Stimulated activated naive CD4-positive, alpha-beta T cell treated with Interleukin-2 at 50 U/mL for 16 hours (primary cell): ENCODE results near the gene AKNAD1.
"Not testable (repeated sequence)": the region's sequence is repeated elsewhere in the genome, so short reads cannot be mapped to it uniquely, and the experiment has no call there.

Source experiments
- DNase-seq: peaks from one replicate; lab custom pipeline; 2025; lab: John Stamatoyannopoulos, UW

The AKNAD1 gene

GRCh38 chr1:108829498-108829916 lies 27.4 kb downstream of the AKNAD1 start:
- DNase-seq = no peak

GRCh38 chr1:108828074-108828961 lies 28.6 kb downstream of the AKNAD1 start:
- DNase-seq = peak; percentile 58

GRCh38 chr1:108826081-108826635 lies 30.7 kb downstream of the AKNAD1 start:
- no peak for DNase-seq

DNA sequence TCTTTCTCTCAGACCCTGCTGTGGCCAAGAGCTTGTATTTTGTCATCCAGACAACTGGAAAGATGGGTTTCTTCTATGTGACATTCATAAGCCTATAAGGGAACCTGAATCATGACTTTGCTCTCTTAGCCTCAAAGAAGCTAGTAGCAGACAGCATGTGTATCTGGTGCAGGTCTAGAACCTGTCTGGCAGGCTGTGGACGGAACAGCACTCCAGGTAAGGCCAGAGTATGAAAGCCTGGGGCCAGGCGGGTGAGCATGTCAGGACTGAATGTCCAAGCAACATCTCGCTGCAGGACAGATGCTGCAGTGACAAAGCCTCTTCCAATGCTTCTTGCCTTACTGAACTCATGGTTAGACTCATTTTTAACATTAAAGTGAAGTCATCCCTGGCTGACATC lies 32.8 kb downstream of the AKNAD1 start:
- DNase-seq = no peak

GRCh38 chr1:108823632-108824031 lies 33.3 kb downstream of the AKNAD1 start:
- DNase-seq = no peak

- DNase-seq = no peak
Measured at GRCh38 chr1:108819878-108820277, 37.0 kb downstream of the AKNAD1 start.

DNA sequence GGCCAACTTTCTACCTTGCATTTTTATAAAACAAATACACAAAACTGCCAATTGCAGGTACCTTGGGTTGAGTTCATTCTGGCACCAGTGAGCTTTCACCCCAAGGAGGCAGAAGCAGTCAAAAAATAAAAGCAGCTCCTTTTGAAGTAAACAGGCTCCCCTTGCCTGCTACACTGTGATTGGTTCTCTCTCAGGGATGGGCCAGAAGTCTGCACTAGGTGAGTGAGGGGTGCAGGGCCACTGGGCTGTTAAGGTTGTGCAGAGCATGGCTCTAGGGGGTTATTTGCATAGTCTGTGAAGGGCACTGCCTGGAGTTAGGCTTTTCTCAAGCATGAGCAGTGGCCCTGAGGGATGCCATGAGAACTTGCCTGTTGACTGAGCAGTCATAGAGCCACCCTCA lies 39.1 kb downstream of the AKNAD1 start:
- DNase-seq = no peak

DNA sequence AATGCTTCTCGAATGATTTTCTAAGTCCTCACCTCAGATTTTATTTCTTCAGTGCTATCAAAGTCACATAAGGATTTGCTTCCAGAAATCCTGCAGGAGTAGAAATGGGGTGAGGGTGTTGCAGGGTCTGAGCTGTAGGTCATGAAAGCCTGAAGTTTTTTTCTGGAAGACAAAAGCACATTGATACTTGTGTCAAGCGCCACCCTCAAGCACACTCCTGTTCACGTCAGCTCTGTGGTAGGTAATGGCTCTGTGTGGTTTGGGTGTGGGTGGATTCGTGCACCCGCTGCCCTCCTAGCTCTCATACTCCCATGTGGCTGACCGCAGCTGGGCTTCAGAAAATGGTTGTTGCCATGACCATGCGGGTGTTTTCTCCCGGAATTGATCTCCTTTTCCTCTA lies 39.9 kb downstream of the AKNAD1 start:
- no peak for DNase-seq

DNA sequence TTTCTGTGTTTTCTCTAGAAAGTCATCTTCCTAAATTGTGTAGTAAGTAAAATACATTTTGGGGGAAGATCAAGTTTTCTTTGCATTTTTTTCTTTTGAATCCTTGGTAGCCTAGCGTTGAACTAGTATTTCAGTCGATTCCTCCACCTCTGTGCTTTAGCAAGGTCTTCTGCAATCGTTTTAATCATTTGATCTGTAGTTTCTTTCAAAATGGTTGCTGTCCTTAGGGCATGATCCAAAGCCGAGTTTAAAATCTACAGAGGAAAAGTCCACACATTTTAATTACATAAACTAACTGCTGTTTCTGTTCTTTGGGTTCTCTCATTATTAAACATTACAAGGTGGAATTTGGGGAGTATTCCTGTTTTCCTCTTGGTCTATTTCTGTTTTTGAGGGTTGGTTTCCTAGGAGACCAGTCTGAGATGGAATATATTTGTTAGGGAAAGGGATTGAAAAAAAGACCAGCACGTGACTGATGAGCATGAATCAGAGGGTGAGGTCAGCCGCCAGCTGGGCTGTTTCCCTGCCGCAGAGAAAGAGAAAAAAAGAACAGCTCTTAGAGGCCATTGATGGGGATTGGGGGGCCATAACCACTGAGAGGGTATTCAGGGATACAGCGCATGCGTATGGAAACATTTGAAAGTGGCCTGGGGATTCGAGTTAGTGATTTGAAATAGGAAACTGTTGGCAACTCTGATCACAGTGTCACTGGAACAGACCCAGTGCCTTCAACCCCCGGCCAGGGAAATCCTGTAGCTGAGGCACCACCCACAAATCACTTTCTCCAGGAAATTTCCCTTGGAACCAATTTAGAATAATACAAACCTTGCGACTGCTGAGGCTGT lies 40.6 kb downstream of the AKNAD1 start:
- no peak for DNase-seq

GRCh38 chr1:108815566-108815965 lies 41.3 kb downstream of the AKNAD1 start:
- no peak for DNase-seq

- no peak for DNase-seq
Measured at GRCh38 chr1:108814343-108815125, 42.4 kb downstream of the AKNAD1 start.

DNA sequence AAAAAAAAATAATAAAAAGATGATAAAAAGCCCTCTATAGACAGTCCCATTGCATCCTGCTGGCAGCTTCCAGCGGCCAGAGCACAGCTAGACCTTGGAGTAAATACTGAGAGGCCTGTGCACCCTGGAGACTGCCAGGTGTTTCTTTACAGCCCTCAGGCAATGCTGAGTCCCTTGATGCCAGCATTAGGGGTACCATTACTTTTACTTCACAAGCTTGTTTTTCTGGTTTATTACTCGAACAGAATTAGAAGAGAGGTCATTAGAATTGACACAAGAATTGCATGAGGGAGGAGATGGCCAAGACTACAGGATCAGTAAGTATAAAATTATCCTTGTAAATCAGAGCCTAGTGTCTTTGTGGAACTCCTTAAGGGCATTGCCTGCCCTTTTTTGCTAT lies 43.6 kb downstream of the AKNAD1 start:
- DNase-seq = no peak

DNA sequence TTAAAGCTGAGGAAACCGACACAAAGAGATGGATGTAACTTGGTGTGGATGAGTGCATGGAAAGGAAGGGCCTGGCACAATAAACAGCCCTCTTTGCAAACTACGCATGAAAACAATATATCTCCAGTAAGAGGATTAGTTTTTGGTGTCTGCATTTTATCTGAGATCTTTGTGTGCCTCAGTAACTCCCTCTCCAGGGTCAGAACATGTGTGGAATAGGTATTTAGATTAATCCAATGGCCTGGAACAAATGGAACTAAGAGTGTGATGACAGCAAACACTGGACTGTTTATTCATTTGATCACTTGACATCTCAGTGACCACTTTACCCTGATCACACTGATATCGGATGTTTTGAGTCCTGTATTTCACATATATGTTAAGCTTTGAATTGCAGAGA lies 45.3 kb downstream of the AKNAD1 start:
- no peak for DNase-seq

GRCh38 chr1:108808438-108808837 lies 48.5 kb downstream of the AKNAD1 start:
- no peak for DNase-seq

DNA sequence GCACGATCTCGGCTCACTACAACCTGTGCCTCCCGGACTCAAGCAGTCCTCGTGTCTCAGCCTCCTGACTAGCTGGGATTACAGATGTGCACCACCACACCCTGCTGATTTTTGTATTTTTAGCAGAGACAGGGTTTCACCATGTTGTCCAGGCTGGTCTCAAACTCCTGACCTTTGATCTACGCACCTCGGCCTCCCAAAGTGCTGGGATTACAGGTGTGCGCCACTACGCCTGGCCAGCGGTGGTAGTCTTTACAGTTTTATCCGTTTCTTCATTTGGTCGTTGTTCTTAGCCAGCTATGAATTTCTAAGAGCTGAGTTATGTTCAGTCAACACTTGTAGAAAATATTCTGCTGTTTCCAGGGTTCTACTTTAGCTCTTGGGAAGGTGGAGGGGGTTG lies 53.3 kb downstream of the AKNAD1 start:
- DNase-seq = no peak

DNA sequence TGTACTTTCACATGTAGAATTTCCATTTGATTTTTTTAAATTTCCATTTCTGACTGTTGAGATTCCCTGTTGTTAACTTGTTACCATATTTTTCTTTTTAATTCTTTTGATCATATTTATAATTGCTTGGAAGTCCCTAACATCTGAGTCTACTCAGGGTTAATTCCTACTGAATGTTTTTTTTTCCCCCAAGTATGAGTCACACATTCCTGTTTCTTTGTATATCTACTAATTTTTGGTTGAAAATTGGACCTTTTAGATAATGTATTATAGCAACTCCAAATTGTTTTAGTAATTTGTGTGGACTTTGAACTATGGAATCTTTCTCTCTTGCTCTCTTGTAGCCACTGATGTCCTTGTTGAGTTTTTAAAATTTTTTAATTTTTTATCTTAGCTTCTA lies 55.8 kb downstream of the AKNAD1 start:
- DNase-seq = no peak

DNA sequence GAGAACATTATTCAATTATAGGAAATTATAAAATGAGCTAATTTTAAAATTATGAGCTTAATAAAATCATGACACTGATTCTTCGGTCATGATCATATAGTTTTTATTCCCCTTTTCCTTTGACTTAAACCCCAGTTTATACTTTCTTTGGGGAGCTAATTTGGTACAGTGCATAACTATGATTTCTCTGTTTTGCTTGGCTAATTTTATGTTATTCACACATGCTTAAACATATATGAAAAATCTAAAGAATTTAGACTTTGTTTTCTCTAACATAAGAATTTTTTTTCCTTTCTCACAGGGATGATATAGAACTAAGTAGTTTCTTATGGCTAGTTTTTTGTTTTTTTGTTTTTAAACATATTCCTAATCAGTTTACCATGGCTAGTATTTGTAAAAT lies 57.9 kb downstream of the AKNAD1 start:
- no peak for DNase-seq

DNA sequence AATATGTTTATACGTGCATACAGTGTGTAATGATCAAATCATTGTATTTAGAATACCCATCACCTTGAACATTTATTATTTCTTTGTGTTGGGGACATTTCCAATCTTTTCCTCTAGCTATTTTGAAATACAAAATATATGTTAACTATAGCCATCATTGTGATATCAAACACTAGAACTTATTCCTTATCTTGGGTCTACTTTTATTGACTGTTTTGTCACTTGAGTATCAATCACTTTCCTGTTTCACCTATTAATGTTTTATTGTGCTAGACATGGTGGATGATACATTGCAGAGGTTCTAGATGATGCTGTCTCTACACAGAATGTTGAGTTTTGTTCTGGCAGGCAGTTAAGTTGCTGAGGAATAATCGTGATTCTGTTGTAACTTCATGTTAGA lies 64.5 kb downstream of the AKNAD1 start:
- no peak for DNase-seq

- DNase-seq = no peak
Measured at GRCh38 chr1:108791790-108792189, 65.1 kb downstream of the AKNAD1 start.

- no peak for DNase-seq
Measured at GRCh38 chr1:108785880-108786279, 71.0 kb downstream of the AKNAD1 start.

GRCh38 chr1:108785264-108785663 lies 71.6 kb downstream of the AKNAD1 start:
- DNase-seq = no peak

GRCh38 chr1:108781575-108781944 lies 75.3 kb downstream of the AKNAD1 start:
- not testable (repeated sequence) for DNase-seq
